Cardiac fibroblast (primary cell): ENCODE data around the gene MMP15.

Experiments used
- DNase-seq, 2 donors: peaks; one replicate each; pipeline versions ENCODE4 v3.0.0 to v3.0.0-alpha.2; 2010; ENCODE audit warnings: low read depth in 2 of 2
- H3K4me3 ChIP-seq, 2 donors: replicated peaks in 1 of 2; 1 replicate in 1 of 2; 2 replicates in 1 of 2; pipeline ENCODE4 v1.5.1; 2011; ENCODE audit warnings: low read depth in 2 of 2, low read length in 2 of 2, mild to moderate bottlenecking in 2 of 2, moderate library complexity in 1 of 2
- CTCF ChIP-seq: IDR thresholded peaks from one replicate; pipeline ENCODE4 v1.5.1; 2011; ENCODE audit warnings: low read depth, mild to moderate bottlenecking, low read length, inconsistent platforms

The MMP15 gene

GRCh38 chr16:58029410-58029809 is 3.9 kb downstream of the MMP15 start:
- TF ChIP-seq CTCF, result no peak
- no peak for DNase-seq
- no peak overlapping the region for H3K4me3 ChIP-seq

DNA sequence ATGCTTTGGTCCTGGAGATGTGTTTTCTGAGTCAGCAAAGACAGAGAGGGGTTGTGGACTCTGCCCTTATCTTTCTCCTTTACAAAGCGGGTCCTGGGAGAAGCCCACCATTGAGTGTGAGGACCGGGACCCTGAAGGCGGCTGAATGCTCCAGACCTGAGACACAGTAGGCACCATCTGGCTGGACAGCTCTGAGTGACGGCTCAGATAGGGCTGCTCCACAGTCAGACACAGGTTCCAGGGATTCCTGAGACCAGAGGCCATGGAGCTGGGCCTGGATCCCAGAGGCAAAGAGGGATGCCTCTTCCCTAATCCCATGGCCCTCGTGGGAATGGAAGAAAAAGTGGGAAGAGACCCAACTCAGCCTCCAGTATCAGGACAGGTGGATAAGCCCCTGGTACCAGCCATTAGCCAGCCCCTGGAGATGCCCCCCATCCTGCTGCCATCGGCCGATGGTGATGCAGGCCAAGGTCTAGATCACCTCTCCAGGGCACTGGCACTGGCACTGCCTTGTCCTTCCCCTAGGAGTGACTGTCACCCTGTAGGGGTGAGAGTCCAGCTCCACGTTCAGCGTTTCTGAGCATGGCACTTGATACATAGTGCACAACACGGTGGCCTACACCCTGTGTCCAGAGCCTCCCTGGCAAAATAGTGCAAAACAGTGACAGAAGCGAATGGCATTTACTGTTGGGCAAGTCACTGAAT is 4.7 kb downstream of the MMP15 start:
- DNase-seq, result no peak
- no peak overlapping the region for H3K4me3 ChIP-seq
- no peak for TF ChIP-seq CTCF

GRCh38 chr16:58031016-58031800 is 5.7 kb downstream of the MMP15 start:
- no peak for DNase-seq
- no peak overlapping the region for H3K4me3 ChIP-seq
- no peak for TF ChIP-seq CTCF

DNA sequence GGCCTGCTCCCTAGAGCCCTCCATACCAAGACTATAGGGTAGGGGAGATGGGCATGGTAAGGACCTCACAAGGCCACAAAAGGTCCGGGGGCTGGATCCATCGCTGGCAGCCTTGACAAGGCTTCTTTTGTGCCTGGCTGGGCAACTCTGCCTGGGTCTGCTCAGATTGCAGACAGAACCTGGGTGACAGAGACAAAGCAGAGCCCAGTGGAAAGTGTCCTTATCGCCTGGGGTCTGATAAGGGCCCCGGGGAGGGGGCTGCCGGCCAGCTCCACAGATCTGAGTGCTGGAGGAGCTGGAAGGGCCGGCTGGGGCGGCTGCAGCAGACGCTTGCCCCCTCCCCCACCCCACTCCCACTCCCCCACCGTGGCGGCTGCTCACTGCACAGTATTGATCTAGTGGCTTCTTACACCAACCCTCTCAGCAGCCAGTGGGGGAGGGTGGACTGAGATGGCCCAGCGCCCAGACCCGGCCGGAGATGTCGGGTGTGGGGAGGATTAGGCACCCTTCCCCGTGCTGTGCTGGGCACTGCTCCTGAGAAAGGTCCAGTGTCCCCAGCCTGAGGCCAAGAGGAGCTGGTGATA is 7.2 kb downstream of the MMP15 start:
- no peak for TF ChIP-seq CTCF
- DNase-seq, result peak in 1 of 2 donors; percentile 48
- H3K4me3 ChIP-seq, result no peak overlapping the region

- H3K4me3 ChIP-seq, result no peak overlapping the region
- no peak for TF ChIP-seq CTCF
- no peak for DNase-seq
Observed at GRCh38 chr16:58034128-58034685, 8.7 kb downstream of the MMP15 start.

DNA sequence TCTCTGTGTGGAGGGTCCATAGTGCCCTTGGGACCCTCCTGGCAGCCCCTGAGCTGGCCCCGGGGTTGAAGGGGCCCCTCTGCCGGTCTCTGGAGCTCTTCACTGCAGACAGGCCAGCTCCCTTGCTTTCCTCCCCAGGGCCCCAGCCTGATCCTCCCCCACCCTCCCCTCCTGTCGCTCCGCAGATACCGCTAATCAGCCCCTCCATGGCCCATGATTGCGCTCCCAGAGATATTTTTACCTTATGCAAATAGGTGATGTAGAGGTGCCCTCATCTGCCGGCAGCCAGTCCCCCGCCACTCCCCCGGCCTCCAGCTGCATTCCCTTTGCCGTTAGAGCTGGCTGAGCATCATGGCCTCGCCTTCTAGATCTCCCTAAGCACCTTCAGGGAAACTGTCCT is 9.2 kb downstream of the MMP15 start:
- no peak overlapping the region for H3K4me3 ChIP-seq
- TF ChIP-seq CTCF, result no peak
- no peak for DNase-seq
